Left renal cortex interstitium (tissue), 4 donors: Measurements from ENCODE around the gene PLEKHB2. TPM values are rescaled to one million over a fixed set of nuclear protein-coding genes. Genes with fewer than 3 reads are reported as not detected.
"Not testable (repeated sequence)": the region's sequence is repeated elsewhere in the genome, so short reads cannot be mapped to it uniquely, and the experiment has no call there.

Experiments used
- DNase-seq, 4 donors: peaks; one replicate each; pipeline ENCODE4 v3.0.0-alpha.2; 2013; ENCODE audit warnings: low read depth in 4 of 4, low spot score in 2 of 4, missing footprints in 1 of 4
- polyA plus RNA-seq, 4 donors: library from polyadenylated mRNA; unstranded; fragments of 120-200 nt; gene quantifications; one replicate each; pipeline ENCODE4 v1.2.1, GENCODE V29; 2013; ENCODE audit not compliant: insufficient read length in 4 of 4

Gene PLEKHB2
- polyA plus RNA-seq, 4 donors, result 76.5 to 90.3 (median 83.7) TPM

DNA sequence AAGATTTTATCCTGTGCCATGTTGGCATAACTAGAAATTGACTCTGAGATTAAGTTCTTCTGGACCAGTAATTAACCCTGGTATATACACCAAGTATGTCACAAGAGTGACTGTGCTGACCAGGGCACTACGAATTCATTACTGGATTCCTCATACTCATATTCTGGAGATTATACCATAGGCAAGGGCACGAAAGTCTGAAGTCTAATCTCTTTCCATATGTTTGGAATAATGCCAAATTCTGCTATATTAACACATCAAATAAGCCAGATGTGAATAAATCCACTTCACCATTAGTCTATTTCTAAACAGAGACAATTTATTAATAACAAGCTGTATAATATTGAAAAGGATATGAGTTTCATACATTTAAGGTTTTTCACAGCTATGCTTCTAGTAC is 91.0 kb downstream of the PLEKHB2 start:
- DNase-seq, result not testable (repeated sequence)

Other genes with a start within 250 kb of the PLEKHB2 start
- gene FAM168B, start 11.9 kb upstream of the PLEKHB2 start, polyA plus RNA-seq, result 100 to 1,000 TPM; 111 to 128 (median 118) TPM
- gene POTEE, start 104.2 kb downstream of the PLEKHB2 start, polyA plus RNA-seq, result under 1 TPM in 3 of 4 donors, not detected in 1; 0.07 to 0.35 (median 0.30) TPM